HG02938 (cell line): ENCODE results near the gene TCF25.
A peak's percentile ranks its signal among the peaks of the same experiment; 100 is the strongest.
"Not testable (repeated sequence)": the region's sequence is repeated elsewhere in the genome, so short reads cannot be mapped to it uniquely, and the experiment has no call there.

Experiments used
- ATAC-seq: cut with Tn5 transposase; IDR thresholded peaks from one replicate; pipeline ENCODE4 v1.9.1; 2021; ENCODE audit warnings: mild to moderate bottlenecking, moderate library complexity; ENCODE audit not compliant: unreplicated experiment

The TCF25 gene

GRCh38 chr16:89871895-89872294 lies 1.5 kb upstream of the TCF25 start:
- ATAC-seq: no peak

GRCh38 chr16:89873972-89874689 lies 739 bp downstream of the TCF25 start:
- peak; percentile 40 for ATAC-seq

- not testable (repeated sequence) for ATAC-seq
Measured at GRCh38 chr16:89879123-89879522, 5.7 kb downstream of the TCF25 start.

GRCh38 chr16:89880477-89881367 lies 7.3 kb downstream of the TCF25 start:
- ATAC-seq: no peak

GRCh38 chr16:89881368-89881730 lies 8.0 kb downstream of the TCF25 start:
- no peak for ATAC-seq

- no peak for ATAC-seq
Measured at GRCh38 chr16:89883346-89884040, 10.1 kb downstream of the TCF25 start.

- no peak for ATAC-seq
Measured at GRCh38 chr16:89884041-89884421, 10.6 kb downstream of the TCF25 start.

- no peak for ATAC-seq
Measured at GRCh38 chr16:89887243-89887642, 13.9 kb downstream of the TCF25 start.

GRCh38 chr16:89890200-89890599 lies 16.8 kb downstream of the TCF25 start:
- no peak for ATAC-seq

GRCh38 chr16:89890886-89891657 lies 17.7 kb downstream of the TCF25 start:
- ATAC-seq: no peak

GRCh38 chr16:89892055-89892630 lies 18.8 kb downstream of the TCF25 start:
- no peak for ATAC-seq

- no peak for ATAC-seq
Measured at GRCh38 chr16:89892635-89893034, 19.2 kb downstream of the TCF25 start.

GRCh38 chr16:89893642-89894548 lies 20.5 kb downstream of the TCF25 start:
- ATAC-seq: no peak

GRCh38 chr16:89895482-89896250 lies 22.3 kb downstream of the TCF25 start:
- ATAC-seq: no peak

- ATAC-seq: no peak
Measured at GRCh38 chr16:89897204-89897603, 23.8 kb downstream of the TCF25 start.

GRCh38 chr16:89898201-89898967 lies 25.0 kb downstream of the TCF25 start:
- ATAC-seq: no peak

- no peak for ATAC-seq
Measured at GRCh38 chr16:89899879-89900481, 26.6 kb downstream of the TCF25 start.

GRCh38 chr16:89900885-89901284 lies 27.5 kb downstream of the TCF25 start:
- no peak for ATAC-seq
